SJCRH30 (cell line): ENCODE measurements around the gene SLC5A5. TPM values are rescaled to one million over a fixed set of nuclear protein-coding genes. Genes with fewer than 3 reads are reported as not detected.
A peak's percentile ranks its signal among the peaks of the same experiment; 100 is the strongest.

Experiments
- DNase-seq, 2 experiments: peaks; one replicate each; pipeline ENCODE4 v3.0.0-alpha.2; 2015 to 2020
- H3K27ac ChIP-seq: fragments of 250-450 bp; sonication (Bioruptor Pico); 2 replicates; pipeline ENCODE4 v1.5.1; 2020; ENCODE audit warnings: mild to moderate bottlenecking, moderate library complexity
- H3K27me3 ChIP-seq: fragments of 250-450 bp; sonication (Bioruptor Pico); 2 replicates; pipeline ENCODE4 v1.5.1; 2020; ENCODE audit warnings: mild to moderate bottlenecking, moderate library complexity
- H3K36me3 ChIP-seq: fragments of 250-450 bp; sonication (Bioruptor Pico); 2 replicates; pipeline ENCODE4 v1.5.1; 2020; ENCODE audit warnings: mild to moderate bottlenecking, moderate library complexity
- H3K4me1 ChIP-seq: fragments of 250-450 bp; sonication (Bioruptor Pico); 2 replicates; pipeline ENCODE4 v1.5.1; 2020; ENCODE audit warnings: mild to moderate bottlenecking, moderate library complexity
- H3K4me3 ChIP-seq: fragments of 250-450 bp; sonication (Bioruptor Pico); 2 replicates; pipeline ENCODE4 v1.5.1; 2020; ENCODE audit warnings: mild to moderate bottlenecking, moderate library complexity
- H3K9me3 ChIP-seq: fragments of 250-450 bp; sonication (Bioruptor Pico); replicated peaks from 2 replicates; pipeline ENCODE4 v1.5.1; 2020; ENCODE audit warnings: mild to moderate bottlenecking, moderate library complexity
- total RNA-seq: library from RNA; depleted of rRNA; stranded (reverse); fragments of >200 nt; shearing (Covaris generic); gene quantifications from 2 replicates; pipeline ENCODE4 v1.2.3, GENCODE V29; 2014

SLC5A5 gene
- total RNA-seq, 1 experiment from 2014 or later: not detected

- 0 out of 2 replicates have a peak, but pooled peaks cover 2% of the 10 kb centered on the region for H3K27me3 ChIP-seq
- H3K27ac ChIP-seq: no peak overlapping the region
- DNase-seq: peak; percentile 55 to 59
- no peak overlapping the region for H3K4me3 ChIP-seq
- no peaks in the 10 kb centered on the region for H3K36me3 ChIP-seq
- no peaks in the 10 kb centered on the region for H3K4me1 ChIP-seq
- H3K9me3 ChIP-seq: no peaks in the 10 kb centered on the region
These were observed 29.7 kb upstream of the SLC5A5 start for GRCh38 chr19:17841810-17842662.

GRCh38 chr19:17842663-17843291 lies 29.0 kb upstream of the SLC5A5 start:
- peaks cover 3% of the 10 kb centered on the region; the same call in 1 of the 2 replicates for H3K27me3 ChIP-seq
- H3K36me3 ChIP-seq: no peaks in the 10 kb centered on the region
- no peaks in the 10 kb centered on the region for H3K9me3 ChIP-seq
- H3K4me1 ChIP-seq: no peaks in the 10 kb centered on the region
- no peak overlapping the region for H3K27ac ChIP-seq
- no peak for DNase-seq
- no peak overlapping the region for H3K4me3 ChIP-seq

GRCh38 chr19:17843292-17843827 lies 28.4 kb upstream of the SLC5A5 start:
- DNase-seq: no peak
- Histone ChIP-seq H3K27me3 (peaks cover 8% of the 10 kb centered on the region; the same call in 1 of the 2 replicates), H3K36me3 (no peaks in the 10 kb centered on the region), H3K27ac (no peak overlapping the region), H3K4me3 (no peak overlapping the region), H3K9me3 (no peaks in the 10 kb centered on the region), H3K4me1 (no peaks in the 10 kb centered on the region)

- Histone ChIP-seq H3K27ac (no peak overlapping the region), H3K36me3 (no peaks in the 10 kb centered on the region), H3K9me3 (no peaks in the 10 kb centered on the region), H3K4me1 (no peaks in the 10 kb centered on the region), H3K27me3 (peaks cover 8% of the 10 kb centered on the region; the same call in 1 of the 2 replicates), H3K4me3 (no peak overlapping the region)
- DNase-seq: no peak
These were observed 27.7 kb upstream of the SLC5A5 start for GRCh38 chr19:17843908-17844490.

GRCh38 chr19:17846146-17846545 lies 25.6 kb upstream of the SLC5A5 start:
- H3K27ac ChIP-seq: no peak overlapping the region
- H3K27me3 ChIP-seq: peaks cover 8% of the 10 kb centered on the region; the same call in 1 of the 2 replicates
- H3K4me3 ChIP-seq: no peak overlapping the region
- peaks cover 4% of the 10 kb centered on the region; the same call in 1 of the 2 replicates for H3K4me1 ChIP-seq
- H3K36me3 ChIP-seq: no peaks in the 10 kb centered on the region
- no peak for DNase-seq
- no peaks in the 10 kb centered on the region for H3K9me3 ChIP-seq

GRCh38 chr19:17847538-17848366 lies 24.0 kb upstream of the SLC5A5 start, which contains the start of gene JAK3:
JAK3 (minus strand) TSS chr19:17847982; CDS start chr19:17844417, 3,565 bp downstream.
- H3K9me3 ChIP-seq: no peaks in the 10 kb centered on the region
- no peak for DNase-seq
- H3K27me3 ChIP-seq: peaks cover 8% of the 10 kb centered on the region; the same call in 1 of the 2 replicates
- no peak within 1 kb of the TSS for H3K4me3 ChIP-seq
- H3K27ac ChIP-seq: no peak within 1 kb of the TSS
- H3K36me3 ChIP-seq: no peaks in the 10 kb centered on the region
- peaks cover 4% of the 10 kb centered on the region; the same call in 1 of the 2 replicates for H3K4me1 ChIP-seq

- peaks cover 4% of the 10 kb centered on the region; the same call in 1 of the 2 replicates for H3K4me1 ChIP-seq
- H3K36me3 ChIP-seq: no peaks in the 10 kb centered on the region
- no peak overlapping the region for H3K4me3 ChIP-seq
- H3K27me3 ChIP-seq: peaks cover 8% of the 10 kb centered on the region; the same call in 1 of the 2 replicates
- no peak for DNase-seq
- H3K27ac ChIP-seq: no peak overlapping the region
- H3K9me3 ChIP-seq: no peaks in the 10 kb centered on the region
These were observed 23.0 kb upstream of the SLC5A5 start for GRCh38 chr19:17848595-17849292.

GRCh38 chr19:17854061-17854460 lies 17.7 kb upstream of the SLC5A5 start:
- Histone ChIP-seq H3K27me3 (no peaks in the 10 kb centered on the region; the same call in 1 of the 2 replicates), H3K36me3 (no peaks in the 10 kb centered on the region), H3K27ac (no peak overlapping the region), H3K9me3 (no peaks in the 10 kb centered on the region), H3K4me1 (peaks cover 4% of the 10 kb centered on the region; the same call in 1 of the 2 replicates), H3K4me3 (no peak overlapping the region)
- DNase-seq: no peak

GRCh38 chr19:17855280-17856152 lies 16.2 kb upstream of the SLC5A5 start:
- no peaks in the 10 kb centered on the region for H3K9me3 ChIP-seq
- H3K27ac ChIP-seq: no peak overlapping the region
- no peaks in the 10 kb centered on the region for H3K4me1 ChIP-seq
- H3K27me3 ChIP-seq: no peaks in the 10 kb centered on the region; the same call in 1 of the 2 replicates
- peaks cover 4% of the 10 kb centered on the region for H3K36me3 ChIP-seq
- peak; percentile 74 to 90 for DNase-seq
- no peak overlapping the region for H3K4me3 ChIP-seq

GRCh38 chr19:17859533-17860330 lies 12.0 kb upstream of the SLC5A5 start, which contains the start of gene RPL18A:
RPL18A (plus strand) TSS chr19:17859910; CDS start chr19:17859957, 47 bp downstream.
- no peaks in the 10 kb centered on the region; the same call in 1 of the 2 replicates for H3K27me3 ChIP-seq
- no peaks in the 10 kb centered on the region for H3K9me3 ChIP-seq
- peak within 1 kb of the TSS; percentile 94 for H3K4me3 ChIP-seq

GRCh38 chr19:17860331-17860992 lies 11.3 kb upstream of the SLC5A5 start:
- Histone ChIP-seq H3K27ac (peak overlapping the region; percentile 91), H3K4me3 (peak overlapping the region; percentile 94), H3K9me3 (no peaks in the 10 kb centered on the region), H3K27me3 (no peaks in the 10 kb centered on the region), H3K4me1 (peaks cover 6% of the 10 kb centered on the region; the same call in 1 of the 2 replicates), H3K36me3 (peaks cover 52% of the 10 kb centered on the region)
- no peak for DNase-seq

More at GRCh38 chr19:17859533-17860330, 12.0 kb upstream of the SLC5A5 start, which contains the start of gene RPL18A:
- Histone ChIP-seq H3K27ac (peak within 1 kb of the TSS; percentile 91), H3K36me3 (peaks cover 46% of the 10 kb centered on the region), H3K4me1 (peaks cover 6% of the 10 kb centered on the region; the same call in 1 of the 2 replicates)
- DNase-seq: peak; percentile 100
